SK-N-SH treated with all-trans-retinoic acid at 6 μM for 48 hours (cell line): ENCODE results near the gene DDOST.

ENCODE experiments used
- ARNTL ChIP-seq: fragments of 450-650 bp; formaldehyde crosslinking; IDR thresholded peaks from 2 replicates; pipeline ENCODE4 v1.5.0; 2020; ENCODE audit warnings: low read depth, mild to moderate bottlenecking, moderate library complexity, borderline replicate concordance
- CSDC2 ChIP-seq: fragments of 250-450 bp; sonication (Bioruptor Pico); IDR thresholded peaks from 2 replicates; pipeline ENCODE4 v1.5.0; 2020; ENCODE audit warnings: mild to moderate bottlenecking, moderate library complexity
- ESRRG ChIP-seq: fragments of 250-450 bp; sonication (Bioruptor Pico); IDR thresholded peaks from 2 replicates; pipeline ENCODE4 v1.6.1; 2021; ENCODE audit warnings: mild to moderate bottlenecking
- ISL1 ChIP-seq: fragments of 250-450 bp; sonication (Bioruptor Pico); IDR thresholded peaks from 2 replicates; pipeline ENCODE4 v2.1.2; 2022; ENCODE audit warnings: mild to moderate bottlenecking, moderate library complexity
- OSR1 ChIP-seq: fragments of 250-450 bp; sonication (Bioruptor Pico); IDR thresholded peaks from 2 replicates; pipeline ENCODE4 v1.8.0; 2022; ENCODE audit warnings: moderate library complexity, mild to moderate bottlenecking, inconsistent platforms
- SNAI2 ChIP-seq: fragments of 250-450 bp; sonication (Bioruptor Pico); IDR thresholded peaks from 2 replicates; pipeline ENCODE4 v1.5.0; 2020; ENCODE audit warnings: mild to moderate bottlenecking, moderate library complexity
- TCF4 ChIP-seq: fragments of 250-450 bp; sonication (Bioruptor Pico); IDR thresholded peaks from 2 replicates; pipeline ENCODE4 v1.8.0; 2021; ENCODE audit warnings: mild to moderate bottlenecking, moderate library complexity, borderline replicate concordance
- TOX ChIP-seq: fragments of 250-450 bp; sonication (Bioruptor Pico); IDR thresholded peaks from 2 replicates; pipeline ENCODE4 v1.8.0; 2021; ENCODE audit warnings: mild to moderate bottlenecking, moderate library complexity, borderline replicate concordance
- ZFP30 ChIP-seq: fragments of 450-650 bp; formaldehyde crosslinking; IDR thresholded peaks from 2 replicates; pipeline ENCODE4 v1.5.0; 2022; ENCODE audit warnings: mild to moderate bottlenecking, moderate library complexity
- ZNF565 ChIP-seq: fragments of 450-650 bp; formaldehyde crosslinking; conservative IDR thresholded peaks from 2 replicates; pipeline ENCODE4 v1.5.0; 2020; ENCODE audit warnings: low read depth, mild to moderate bottlenecking, moderate library complexity
- ZNF8 ChIP-seq: fragments of 450-650 bp; formaldehyde crosslinking; IDR thresholded peaks from 2 replicates; pipeline ENCODE4 v1.5.0; 2020; ENCODE audit warnings: mild to moderate bottlenecking, moderate library complexity
- TF ChIP-seq, protein P1 (sequence below): fragments of 250-450 bp; sonication (Bioruptor Pico); IDR thresholded peaks from 2 replicates; pipeline ENCODE4 v1.5.1; 2020; ENCODE audit warnings: low read depth, mild to moderate bottlenecking, moderate library complexity
- TF ChIP-seq, protein P2 (sequence below): fragments of 250-450 bp; sonication (Bioruptor Pico); IDR thresholded peaks from 2 replicates; pipeline ENCODE4 v1.8.0; 2020; ENCODE audit warnings: mild to moderate bottlenecking, moderate library complexity, borderline replicate concordance
- TF ChIP-seq, protein P3 (sequence below): fragments of 250-450 bp; sonication (Bioruptor Pico); IDR thresholded peaks from 2 replicates; pipeline ENCODE4 v1.5.1; 2021; ENCODE audit warnings: mild to moderate bottlenecking, moderate library complexity

DNA sequence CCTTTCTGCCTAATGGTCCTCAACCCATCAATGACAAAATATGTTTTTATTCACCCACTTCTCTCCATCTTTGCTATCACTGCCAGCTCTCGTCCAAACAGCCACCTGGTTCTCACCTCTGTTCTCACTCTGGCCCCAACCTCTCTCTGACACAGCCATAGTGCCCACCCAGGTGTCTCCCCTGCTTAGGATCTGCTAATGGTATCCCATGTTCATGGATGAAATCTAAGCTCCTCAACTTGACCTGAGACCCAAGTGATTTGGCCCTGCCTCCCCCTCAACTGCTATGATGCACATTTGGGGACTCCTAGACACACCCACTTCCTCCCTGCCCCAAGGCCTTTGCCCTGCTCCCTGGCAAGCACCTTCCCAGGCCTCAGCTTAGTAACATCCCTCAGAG lies 30.7 kb upstream of the DDOST start:
- TF ChIP-seq ZFP30 (CRISPR knock-in tag) (no peak), TOX (CRISPR knock-in tag) (no peak), ISL1 (no peak), ZNF8 (CRISPR knock-in tag) (no peak), OSR1 (CRISPR knock-in tag) (no peak), ARNTL (no peak), ESRRG (no peak), CSDC2 (CRISPR knock-in tag) (no peak), TCF4 (no peak), ZNF565 (CRISPR knock-in tag) (no peak), SNAI2 (CRISPR knock-in tag) (no peak)
- TF ChIP-seq, protein P1, sequence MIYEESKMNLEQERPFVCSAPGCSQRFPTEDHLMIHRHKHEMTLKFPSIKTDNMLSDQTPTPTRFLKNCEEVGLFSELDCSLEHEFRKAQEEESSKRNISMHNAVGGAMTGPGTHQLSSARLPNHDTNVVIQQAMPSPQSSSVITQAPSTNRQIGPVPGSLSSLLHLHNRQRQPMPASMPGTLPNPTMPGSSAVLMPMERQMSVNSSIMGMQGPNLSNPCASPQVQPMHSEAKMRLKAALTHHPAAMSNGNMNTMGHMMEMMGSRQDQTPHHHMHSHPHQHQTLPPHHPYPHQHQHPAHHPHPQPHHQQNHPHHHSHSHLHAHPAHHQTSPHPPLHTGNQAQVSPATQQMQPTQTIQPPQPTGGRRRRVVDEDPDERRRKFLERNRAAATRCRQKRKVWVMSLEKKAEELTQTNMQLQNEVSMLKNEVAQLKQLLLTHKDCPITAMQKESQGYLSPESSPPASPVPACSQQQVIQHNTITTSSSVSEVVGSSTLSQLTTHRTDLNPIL (CRISPR knock-in tag), result no peak
- TF ChIP-seq, protein P2, sequence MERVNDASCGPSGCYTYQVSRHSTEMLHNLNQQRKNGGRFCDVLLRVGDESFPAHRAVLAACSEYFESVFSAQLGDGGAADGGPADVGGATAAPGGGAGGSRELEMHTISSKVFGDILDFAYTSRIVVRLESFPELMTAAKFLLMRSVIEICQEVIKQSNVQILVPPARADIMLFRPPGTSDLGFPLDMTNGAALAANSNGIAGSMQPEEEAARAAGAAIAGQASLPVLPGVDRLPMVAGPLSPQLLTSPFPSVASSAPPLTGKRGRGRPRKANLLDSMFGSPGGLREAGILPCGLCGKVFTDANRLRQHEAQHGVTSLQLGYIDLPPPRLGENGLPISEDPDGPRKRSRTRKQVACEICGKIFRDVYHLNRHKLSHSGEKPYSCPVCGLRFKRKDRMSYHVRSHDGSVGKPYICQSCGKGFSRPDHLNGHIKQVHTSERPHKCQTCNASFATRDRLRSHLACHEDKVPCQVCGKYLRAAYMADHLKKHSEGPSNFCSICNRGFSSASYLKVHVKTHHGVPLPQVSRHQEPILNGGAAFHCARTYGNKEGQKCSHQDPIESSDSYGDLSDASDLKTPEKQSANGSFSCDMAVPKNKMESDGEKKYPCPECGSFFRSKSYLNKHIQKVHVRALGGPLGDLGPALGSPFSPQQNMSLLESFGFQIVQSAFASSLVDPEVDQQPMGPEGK (CRISPR knock-in tag), result no peak
- TF ChIP-seq, protein P3, sequence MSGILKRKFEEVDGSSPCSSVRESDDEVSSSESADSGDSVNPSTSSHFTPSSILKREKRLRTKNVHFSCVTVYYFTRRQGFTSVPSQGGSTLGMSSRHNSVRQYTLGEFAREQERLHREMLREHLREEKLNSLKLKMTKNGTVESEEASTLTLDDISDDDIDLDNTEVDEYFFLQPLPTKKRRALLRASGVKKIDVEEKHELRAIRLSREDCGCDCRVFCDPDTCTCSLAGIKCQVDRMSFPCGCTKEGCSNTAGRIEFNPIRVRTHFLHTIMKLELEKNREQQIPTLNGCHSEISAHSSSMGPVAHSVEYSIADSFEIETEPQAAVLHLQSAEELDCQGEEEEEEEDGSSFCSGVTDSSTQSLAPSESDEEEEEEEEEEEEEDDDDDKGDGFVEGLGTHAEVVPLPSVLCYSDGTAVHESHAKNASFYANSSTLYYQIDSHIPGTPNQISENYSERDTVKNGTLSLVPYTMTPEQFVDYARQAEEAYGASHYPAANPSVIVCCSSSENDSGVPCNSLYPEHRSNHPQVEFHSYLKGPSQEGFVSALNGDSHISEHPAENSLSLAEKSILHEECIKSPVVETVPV (CRISPR knock-in tag), result no peak
